ENCODE measurements around the gene C16orf87. TPM values are rescaled to one million over a fixed set of nuclear protein-coding genes. Genes with fewer than 3 reads are reported as not detected.
A peak's percentile ranks its signal among the peaks of the same experiment; 100 is the strongest.

Gene C16orf87
- total RNA-seq, 1 donor from 2014 or later: 9.3 TPM

DNA sequence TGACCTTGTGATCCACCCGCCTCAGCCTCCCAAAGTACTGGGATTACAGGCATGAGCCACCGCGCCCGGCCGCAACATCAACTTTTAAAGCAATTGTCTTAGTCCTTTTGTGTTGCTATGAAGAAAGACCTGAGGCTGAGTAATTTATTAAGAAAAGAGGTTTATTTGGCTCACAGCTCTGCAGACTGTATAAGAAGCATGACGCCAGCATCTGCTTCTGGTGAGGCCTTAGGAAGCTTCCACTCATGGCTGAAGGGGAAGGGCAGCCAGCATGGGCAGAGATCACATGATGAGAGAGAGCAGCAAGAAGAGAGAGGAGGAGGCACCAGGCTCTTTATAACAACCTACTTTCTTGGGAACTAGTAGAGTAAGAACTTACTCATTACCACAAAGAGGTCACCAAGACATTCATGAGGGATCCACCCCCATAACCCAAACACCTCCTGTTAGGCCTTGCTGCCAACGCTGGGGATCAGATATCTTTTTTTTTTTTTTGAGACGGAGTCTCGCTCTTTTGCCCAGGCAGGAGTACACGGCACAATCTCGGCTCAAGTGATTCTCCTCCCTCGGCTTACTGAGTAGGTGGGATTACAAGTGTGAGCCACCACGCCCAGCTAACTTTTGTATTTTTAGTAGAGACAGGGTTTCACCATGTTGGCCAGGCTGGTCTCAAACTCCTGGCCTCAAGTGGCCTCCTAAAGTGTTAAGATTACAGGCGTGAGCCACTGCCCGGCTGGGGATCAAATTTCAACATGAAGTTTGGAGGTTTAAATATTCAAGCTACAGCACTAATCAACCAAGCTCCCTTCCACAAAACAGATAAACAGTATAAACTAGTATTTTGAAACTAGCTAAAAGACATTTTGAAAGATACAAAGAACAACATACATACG is 31.8 kb upstream of the C16orf87 start:
- DNase-seq (ENCODE audit: low read depth): no peak
- TF ChIP-seq, protein P1, sequence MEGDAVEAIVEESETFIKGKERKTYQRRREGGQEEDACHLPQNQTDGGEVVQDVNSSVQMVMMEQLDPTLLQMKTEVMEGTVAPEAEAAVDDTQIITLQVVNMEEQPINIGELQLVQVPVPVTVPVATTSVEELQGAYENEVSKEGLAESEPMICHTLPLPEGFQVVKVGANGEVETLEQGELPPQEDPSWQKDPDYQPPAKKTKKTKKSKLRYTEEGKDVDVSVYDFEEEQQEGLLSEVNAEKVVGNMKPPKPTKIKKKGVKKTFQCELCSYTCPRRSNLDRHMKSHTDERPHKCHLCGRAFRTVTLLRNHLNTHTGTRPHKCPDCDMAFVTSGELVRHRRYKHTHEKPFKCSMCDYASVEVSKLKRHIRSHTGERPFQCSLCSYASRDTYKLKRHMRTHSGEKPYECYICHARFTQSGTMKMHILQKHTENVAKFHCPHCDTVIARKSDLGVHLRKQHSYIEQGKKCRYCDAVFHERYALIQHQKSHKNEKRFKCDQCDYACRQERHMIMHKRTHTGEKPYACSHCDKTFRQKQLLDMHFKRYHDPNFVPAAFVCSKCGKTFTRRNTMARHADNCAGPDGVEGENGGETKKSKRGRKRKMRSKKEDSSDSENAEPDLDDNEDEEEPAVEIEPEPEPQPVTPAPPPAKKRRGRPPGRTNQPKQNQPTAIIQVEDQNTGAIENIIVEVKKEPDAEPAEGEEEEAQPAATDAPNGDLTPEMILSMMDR (conservative IDR thresholded peaks at IDR 0.05; ENCODE audit: low read depth, low read length): no peak

GRCh38 chr16:46859719-46860152 is 28.8 kb upstream of the C16orf87 start:
- peak; percentile 66 for DNase-seq (ENCODE audit: low read depth)
- TF ChIP-seq, protein P1 (conservative IDR thresholded peaks at IDR 0.05; ENCODE audit: low read depth, low read length): no peak
- no peak overlapping the region for H3K4me3 ChIP-seq (ENCODE audit: low read depth, low read length)

More for the DNA sequence above, 31.8 kb upstream of the C16orf87 start:
- no peak overlapping the region for H3K4me3 ChIP-seq (ENCODE audit: low read depth, low read length)

- H3K4me3 ChIP-seq (ENCODE audit: low read depth, low read length): no peak overlapping the region
- TF ChIP-seq, protein P1 (conservative IDR thresholded peaks at IDR 0.05; ENCODE audit: low read depth, low read length): no peak
- no peak for DNase-seq (ENCODE audit: low read depth)
Measured at GRCh38 chr16:46858151-46858550, 27.2 kb upstream of the C16orf87 start.

DNA sequence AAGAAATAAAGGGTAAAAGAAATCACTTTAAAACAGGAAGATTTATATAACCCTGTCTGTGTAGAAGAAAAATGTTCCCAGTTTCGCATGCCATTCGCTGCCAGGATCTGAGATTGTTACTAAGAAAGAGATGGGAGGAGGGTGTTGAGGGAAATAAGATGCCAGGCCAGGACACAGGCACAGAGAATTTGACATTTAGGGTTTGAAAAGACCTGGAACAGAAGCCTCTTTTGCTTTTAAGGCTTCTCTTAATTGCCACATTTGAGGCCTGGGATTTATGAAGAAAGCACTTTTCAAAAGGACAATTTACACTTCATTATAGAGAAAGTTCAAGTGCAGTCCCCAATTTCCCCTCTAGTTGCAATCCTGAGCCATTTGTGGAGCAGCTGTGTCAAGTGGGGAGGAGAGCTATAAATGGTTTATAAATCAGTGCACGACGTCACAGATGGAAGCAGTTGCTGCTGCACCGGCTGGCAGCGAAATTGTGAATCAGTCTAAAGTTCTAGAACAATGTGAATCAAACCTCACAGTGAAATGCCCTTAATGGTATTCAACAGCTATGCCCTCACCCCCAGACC is 26.5 kb upstream of the C16orf87 start:
- H3K4me3 ChIP-seq (ENCODE audit: low read depth, low read length): no peak overlapping the region
- DNase-seq (ENCODE audit: low read depth): peak; percentile 57
- TF ChIP-seq, protein P1 (conservative IDR thresholded peaks at IDR 0.05; ENCODE audit: low read depth, low read length): peak; percentile 71

DNA sequence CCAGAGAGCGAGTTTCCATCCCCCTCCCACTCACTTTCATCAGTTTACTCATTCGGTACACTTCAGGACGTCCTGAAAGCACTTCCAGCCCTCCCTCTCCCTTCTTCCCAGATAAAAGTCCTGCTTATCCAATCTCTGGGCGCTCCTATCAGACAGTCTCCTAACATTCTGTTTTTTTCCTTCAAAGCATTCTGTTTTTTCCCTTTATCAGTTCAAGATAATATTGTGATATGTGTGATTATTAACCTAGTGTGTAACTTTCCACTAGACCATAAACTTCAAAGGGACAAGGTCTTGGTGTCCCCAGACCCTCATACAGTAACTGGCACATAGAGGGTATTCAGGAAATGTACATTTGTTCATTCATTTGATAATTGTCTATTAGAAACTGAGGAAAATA is 24.4 kb upstream of the C16orf87 start:
- no peak for DNase-seq (ENCODE audit: low read depth)
- TF ChIP-seq, protein P1 (conservative IDR thresholded peaks at IDR 0.05; ENCODE audit: low read depth, low read length): no peak
- no peak overlapping the region for H3K4me3 ChIP-seq (ENCODE audit: low read depth, low read length)

DNA sequence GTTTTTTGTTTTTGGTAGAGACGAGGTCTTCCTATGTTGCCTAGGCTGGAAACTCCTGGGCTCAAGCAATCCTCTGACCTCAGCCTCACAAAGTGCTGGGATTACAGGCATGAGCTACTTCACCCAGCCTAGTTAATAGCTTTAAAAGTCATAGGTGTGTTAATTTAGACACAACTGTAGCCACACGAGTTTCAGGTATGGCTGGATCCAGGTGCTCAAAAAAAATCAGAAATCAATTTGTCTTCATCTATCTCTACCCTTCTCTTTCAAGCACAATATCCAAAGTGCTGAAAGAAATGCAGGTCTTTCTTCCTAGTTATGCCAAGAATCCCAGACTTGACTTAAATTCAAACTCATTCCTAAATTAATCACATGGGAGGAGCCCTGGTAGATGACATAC is 23.9 kb upstream of the C16orf87 start:
- TF ChIP-seq, protein P1 (conservative IDR thresholded peaks at IDR 0.05; ENCODE audit: low read depth, low read length): no peak
- H3K4me3 ChIP-seq (ENCODE audit: low read depth, low read length): no peak overlapping the region
- no peak for DNase-seq (ENCODE audit: low read depth)
